NCI-H82 treated with DMSO at 0.1 percent for 48 hours (cell line): ENCODE data around the gene PDPK1.
"Not testable (repeated sequence)": the region's sequence is repeated elsewhere in the genome, so short reads cannot be mapped to it uniquely, and the experiment has no call there.

Experiments used
- DNase-seq: peaks from one replicate; lab custom pipeline; 2025; ENCODE audit not compliant: unreplicated experiment; lab: John Stamatoyannopoulos, UW

PDPK1 gene

DNA sequence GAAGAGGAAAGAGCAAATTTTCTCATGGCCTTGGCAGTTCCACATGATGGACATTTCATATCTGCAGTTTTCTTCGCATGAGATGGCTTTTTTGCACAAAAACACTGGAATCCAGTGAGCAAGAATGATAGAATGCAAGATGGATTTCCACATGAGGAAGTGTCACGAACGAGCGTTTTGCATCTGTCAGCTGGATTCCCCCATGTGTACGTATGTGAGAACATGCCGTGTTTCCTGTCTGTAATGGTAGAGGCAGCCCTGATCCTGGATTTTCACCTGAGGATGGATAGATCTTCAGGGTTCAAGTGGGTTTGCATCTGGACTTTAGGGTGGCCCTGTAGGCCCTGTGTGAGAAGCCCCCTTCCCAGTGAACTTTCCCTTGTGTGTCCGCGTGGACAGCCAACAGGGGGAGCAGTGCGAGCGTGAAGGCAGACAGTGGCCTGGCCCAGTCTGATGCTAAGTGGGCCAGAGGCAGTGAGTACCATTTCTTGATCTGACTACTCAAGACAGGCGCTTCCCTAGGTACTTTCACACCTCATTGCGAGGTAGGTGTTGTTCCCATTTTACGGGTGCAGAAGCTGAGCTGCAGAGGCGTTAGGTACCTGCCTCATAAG is 2.1 kb downstream of the PDPK1 start:
- not testable (repeated sequence) for DNase-seq

DNA sequence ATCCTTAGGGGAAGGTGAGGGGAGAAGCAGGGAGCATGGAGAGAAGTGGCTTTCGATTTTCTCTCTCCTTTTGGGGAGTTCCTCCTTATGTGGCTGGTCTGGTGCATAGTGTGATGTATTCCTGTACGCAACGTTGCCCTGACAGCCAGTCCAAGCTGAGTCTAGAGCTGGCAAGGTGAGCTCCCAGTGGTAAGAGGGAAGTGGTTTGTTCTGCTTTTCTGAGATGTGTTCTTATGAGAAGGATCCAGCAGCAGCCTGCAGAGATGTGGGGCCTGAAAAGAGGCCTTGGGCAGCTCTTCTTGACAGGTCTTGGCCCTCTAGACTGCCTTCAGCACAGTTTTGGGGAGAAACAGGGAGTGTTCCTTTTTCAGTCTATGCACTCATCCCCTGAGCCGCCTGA is 3.1 kb downstream of the PDPK1 start:
- DNase-seq: not testable (repeated sequence)

DNA sequence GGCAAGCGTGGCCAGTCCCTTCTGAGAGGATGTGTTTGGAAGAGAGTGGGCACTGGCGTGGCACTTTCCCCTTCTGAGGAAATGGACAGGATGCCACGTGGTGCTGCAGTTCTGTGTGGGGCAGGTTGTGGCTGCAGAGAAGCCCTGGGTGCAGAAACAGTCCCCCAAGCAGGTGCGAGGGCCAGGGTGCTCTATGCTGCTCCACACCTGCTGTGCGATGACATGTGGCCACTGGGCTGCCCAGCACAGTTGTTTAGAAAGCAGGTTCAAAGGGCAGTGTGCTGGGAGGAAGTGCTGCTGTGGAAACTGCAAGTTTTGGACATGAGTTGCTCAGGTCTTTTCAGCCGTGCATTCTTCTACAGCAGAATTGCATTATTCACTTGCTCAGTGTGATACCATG is 3.6 kb downstream of the PDPK1 start:
- not testable (repeated sequence) for DNase-seq

DNA sequence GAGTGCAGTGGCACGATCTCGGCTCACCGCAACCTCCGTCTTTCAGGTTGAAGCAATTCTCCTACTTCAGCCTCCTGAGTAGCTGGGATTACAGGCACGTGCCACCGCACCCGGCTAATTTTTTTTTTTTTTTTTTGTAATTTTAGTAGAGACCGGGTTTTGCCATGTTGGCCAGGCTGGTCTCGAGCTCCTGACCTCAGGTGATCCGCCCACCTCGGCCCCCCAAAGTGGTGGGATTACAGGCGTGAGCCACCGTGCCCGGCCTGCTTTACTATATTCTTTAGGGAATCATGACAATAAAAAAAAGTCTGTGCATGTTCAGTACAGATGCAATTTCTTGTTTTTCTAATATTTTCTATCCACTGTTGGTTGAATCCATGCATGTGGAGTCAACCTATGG is 6.0 kb downstream of the PDPK1 start:
- DNase-seq: not testable (repeated sequence)

DNA sequence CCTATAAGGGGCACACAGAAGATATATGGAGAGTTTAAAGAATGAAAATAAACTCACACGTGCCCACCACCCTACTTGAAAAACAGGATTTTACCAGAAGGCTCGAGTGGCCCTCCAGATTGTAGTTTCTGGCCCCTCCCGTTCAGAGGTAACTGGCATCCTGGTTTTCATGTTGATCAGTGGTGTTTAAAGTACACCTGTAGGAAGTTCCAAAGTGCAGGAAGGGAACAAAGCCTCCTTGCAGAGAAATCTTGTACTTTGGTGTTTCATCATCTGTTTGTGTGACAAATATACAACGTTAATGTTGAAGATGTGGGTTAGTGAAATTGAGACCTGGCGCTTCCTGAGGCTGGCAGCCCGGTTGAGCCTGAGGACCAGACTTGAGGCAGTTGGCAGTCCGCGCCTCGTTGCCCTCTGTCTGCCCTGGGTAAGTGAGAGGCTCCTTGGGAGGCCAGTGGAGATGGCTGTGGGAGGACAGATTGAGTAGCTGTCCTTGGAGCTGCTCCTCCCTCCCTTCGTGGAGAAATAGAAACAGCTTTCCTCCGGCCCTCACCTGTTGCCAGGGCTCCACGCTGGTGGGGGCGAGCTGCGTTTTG is 12.6 kb downstream of the PDPK1 start:
- not testable (repeated sequence) for DNase-seq

DNA sequence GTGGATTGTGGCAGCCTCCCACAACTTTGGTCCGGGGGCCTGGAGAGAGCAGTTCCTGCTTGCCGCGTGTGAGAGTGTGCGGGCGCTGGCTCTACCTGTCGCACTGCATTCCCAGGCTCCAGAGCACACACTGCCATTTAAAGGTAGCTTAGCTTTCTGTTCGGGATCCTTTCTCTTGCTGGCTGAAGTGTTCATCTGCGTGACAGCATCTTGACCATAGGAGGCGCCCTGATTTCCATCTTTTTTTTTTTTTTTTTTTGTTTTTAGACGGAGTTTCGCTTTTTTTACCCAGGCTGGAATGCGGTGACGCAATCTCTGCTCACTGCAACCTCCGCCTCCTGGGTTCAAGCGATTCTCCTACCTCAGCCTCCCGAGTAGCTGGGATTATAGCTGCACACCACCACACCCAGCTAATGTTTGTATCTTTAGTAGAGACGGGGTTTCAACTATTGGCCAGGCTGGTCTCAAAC is 13.6 kb downstream of the PDPK1 start:
- not testable (repeated sequence) for DNase-seq

DNA sequence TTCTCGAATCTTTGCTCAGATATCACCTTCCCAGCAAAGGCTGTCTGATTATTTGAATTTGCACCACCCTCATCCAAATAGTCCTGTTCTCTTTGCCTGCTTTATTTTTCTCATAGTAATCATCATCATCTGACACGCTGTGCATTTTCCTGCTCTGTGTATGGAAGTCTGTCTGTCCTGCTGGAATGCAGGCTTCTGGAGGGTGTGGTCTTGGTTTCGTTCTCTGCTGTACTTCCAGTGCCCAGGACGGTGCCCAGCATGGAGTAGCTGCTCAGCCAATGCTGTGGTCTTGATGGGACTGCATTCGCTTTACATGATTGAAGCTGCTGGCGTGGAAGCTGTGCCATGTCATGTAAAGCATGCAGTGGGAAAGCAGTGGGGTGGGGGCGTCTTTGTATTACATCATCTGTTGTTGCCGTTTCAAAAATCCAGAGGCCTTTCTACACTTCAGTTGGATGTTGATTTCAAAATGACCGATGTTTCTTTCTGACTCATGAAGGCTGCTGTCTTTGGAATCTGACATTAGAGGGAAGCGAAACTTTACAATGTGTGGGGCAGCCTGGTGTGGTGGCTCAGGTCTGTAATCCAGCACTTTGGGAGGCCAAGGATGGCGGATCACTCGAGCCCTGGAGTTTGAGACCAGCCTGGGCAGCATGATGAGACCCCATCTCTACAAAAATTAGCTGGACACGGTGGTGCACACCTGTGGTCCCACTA is 17.0 kb downstream of the PDPK1 start:
- not testable (repeated sequence) for DNase-seq

DNA sequence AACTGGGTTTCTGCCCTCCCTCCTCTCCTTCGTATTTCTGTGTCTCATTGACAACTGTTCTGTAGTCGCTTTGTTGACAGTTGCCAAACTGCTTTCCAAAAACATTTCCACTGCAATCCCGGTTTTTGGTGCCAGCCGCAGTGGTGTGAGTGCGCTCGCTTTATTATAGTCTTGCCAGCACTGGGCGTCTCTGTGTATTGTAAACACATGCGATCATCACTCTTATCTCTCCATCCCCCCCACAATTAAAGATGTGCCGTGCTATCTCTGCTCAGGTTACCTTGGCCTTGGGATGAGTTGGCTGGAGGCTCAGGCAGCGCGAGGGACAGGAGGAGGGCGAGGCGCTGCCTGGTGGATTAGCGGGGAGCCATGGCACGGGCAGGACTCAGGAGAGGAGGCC is 19.3 kb downstream of the PDPK1 start:
- DNase-seq: not testable (repeated sequence)

DNA sequence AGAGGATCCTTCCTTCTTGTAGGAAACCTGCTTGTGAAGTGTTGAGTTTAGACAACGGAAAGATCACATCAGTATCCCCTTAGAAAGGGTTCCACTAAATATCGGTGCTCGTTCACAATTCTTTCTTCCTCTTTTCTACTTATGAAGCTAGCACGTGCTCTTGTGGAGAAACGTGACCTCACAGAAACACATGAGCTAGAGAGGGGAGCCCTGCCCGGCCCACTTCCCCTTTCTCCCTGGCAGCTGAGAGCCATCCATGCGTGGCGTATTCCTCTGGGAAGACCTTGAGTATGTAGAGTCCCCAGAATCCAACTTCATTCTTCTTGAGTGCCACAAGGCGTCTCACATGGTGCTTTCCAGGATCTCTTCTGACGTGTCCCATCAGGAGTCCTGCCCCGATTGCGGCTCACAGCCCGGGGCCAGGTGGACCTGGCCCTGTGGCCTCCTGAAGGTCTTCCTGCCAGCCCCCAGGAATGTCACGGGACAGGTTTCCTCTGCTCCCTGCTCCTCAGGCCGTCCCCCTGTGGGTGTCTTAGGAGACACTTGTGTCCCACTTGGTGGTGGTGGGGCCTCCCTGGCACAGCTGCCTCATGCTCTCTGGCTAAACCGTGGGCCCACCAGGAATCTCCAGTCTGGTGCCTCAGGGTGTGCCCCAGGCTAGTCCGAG is 22.4 kb downstream of the PDPK1 start:
- DNase-seq: not testable (repeated sequence)

DNA sequence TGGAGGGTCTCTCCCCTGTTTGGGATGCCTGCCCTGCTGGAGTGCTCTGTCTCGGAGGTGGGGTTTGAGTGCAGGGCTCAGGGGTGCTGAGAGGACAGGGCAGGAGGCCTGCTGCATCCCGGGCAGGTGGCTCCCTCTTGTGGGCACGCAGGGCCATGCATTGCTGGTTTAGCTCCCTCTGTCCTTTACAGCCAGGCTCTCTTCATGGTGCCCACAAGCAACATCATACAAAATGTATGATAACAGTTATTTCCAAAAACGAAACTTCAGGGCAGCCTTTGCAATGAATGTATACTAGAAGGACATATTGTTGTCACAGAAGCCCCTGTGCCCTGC is 22.9 kb downstream of the PDPK1 start:
- not testable (repeated sequence) for DNase-seq

DNA sequence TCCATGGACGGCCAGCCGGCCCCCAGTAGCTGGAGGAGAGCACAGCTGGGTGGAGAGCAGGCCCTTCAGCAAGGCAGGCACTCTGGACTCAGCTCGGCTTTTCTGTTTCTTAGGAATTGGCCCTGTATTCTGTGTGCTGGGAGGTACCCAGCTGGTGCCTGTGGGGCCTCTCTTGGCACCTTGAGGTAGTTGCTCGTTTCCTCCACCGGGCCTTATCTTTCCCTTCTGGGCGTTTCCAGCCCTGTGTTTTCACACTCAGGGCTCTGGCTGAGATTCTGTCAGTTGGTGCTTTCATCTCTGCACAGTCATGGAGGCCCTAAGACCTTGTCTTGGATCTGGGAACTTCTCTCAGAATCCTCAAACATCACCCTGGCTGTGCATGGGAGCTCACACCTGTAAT is 29.7 kb downstream of the PDPK1 start:
- not testable (repeated sequence) for DNase-seq

DNA sequence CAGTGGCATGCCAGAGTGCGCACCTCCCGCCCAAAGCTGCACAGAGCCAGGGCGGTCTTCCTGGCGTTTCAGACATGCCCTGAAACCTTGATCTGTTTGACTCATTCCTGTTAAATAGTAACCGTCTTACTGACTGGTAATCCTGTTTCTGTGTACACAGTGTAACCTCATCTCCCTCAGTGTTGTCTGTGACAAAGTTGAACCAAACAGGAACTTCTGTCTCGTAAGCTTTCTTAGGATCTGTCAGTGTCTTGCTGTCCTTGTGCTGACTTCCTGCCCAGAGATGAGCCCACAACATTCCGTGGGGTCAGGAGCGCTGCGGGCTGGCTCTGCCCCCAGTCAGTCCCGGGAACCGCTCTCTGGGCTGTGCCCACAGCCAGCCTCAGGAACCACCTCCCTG is 30.8 kb downstream of the PDPK1 start:
- DNase-seq: not testable (repeated sequence)

DNA sequence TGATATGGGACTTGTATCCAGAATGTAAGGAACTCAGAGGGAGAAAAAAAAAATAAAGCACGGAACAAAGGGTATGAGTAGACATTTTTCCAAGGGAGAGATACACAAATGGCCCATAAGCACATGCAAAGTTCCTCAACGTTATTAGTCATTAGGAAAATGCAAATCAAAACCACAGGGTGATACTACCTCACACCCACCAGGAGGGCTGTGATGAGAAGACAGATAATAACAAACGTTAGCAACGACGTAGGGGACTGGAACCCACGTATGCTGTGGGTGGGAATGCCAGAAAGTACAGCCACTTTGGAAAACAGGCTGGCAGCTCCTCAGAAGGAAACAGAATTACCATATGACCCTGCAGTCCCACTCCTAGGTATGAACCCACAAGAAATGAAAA is 34.9 kb downstream of the PDPK1 start:
- not testable (repeated sequence) for DNase-seq

DNA sequence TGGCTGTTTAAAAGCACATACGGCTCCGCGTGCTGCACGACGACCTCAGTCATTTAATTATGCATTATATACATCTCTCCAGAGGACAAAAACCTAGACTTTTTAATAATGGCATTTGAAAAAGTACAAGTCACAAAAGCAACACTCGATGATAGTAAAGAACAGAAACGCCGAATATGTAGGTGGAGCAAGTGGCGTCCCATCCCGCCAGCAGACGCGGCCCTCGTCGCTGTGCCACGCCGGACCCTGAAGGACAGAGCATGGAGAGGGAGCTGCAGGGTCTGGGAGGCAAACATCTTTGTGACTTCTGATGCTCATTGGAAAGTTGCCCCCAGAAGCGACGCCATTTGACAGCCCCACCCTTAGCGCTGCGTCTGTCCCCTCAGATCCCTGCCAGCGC is 38.0 kb downstream of the PDPK1 start:
- DNase-seq: not testable (repeated sequence)

DNA sequence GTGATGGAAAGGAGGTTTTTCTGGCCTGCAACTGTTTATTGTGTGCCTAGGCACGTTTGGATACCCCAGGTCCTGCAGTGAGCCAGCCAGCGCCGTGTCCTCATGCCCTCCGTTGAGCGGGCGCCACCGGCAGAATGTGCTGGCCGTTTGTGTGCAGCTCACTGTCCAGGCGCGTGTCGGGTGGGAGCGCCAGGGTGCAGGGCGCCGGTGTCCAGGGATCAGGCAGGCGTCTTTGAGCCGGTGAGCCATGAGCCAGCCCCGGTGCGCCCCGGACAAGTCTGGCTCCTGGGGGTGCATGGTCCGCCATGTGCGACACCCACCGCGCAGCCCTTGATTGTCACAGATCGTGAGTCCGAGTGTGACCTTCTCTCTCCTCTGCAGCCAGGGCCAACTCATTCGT is 39.2 kb downstream of the PDPK1 start:
- not testable (repeated sequence) for DNase-seq

DNA sequence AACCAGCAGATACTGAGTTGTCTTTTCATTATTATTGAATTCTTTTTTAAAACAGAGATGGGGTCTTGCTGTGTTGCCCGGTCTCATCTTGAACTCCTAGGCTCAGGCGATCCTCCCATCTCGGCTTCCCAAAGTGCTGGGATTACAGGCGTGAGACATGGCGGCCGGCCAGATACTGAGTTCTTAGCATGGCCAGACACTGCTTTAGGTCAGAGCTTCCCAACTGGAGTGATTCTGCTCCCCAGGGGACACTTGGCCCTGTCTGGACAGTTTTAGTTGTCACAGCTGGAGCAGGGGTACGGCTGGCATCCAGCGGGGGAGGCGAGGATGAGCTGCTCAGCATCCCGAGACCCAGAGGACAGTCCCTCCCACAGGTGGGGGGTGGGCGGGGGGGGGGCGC is 41.1 kb downstream of the PDPK1 start:
- DNase-seq: not testable (repeated sequence)

DNA sequence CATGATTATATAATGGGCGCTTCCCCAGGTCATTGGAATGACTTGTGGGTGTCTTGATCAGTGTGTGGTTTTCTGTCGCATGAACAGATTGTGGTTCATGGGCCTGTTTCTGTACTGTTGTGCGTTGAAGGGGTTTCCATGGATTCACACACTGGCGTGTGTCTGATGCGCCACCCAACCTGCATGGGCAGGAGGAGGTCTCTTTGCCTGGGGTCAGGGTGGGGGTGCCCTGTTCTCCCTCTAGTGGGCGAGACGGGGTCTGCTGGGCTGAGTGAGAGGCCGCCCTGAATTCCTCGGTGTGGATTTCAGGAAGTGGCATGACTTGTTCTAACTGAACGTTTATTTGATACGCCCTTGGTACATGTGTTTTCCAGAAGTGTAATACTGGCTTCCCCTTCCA is 42.3 kb downstream of the PDPK1 start:
- DNase-seq: not testable (repeated sequence)

DNA sequence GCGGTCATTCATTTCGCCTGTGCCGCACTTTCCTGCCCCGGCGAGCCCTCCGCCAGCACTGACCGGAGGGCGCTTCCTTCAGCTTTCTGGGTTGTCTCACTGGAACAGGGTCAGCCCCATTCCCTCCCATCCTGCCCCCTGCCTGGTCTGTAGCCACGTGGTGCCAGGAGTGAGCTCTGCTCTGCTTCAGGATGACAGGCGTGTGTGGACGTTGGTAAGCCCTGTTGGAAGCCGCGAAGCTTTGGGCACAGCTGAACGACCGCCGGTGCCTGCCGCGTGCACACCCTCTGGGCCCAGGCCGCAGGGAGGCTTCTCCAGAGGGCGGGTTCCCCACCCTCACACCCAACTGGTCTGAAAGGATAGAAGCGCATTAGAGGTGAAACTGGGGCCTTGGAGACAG is 43.0 kb downstream of the PDPK1 start:
- DNase-seq: not testable (repeated sequence)

DNA sequence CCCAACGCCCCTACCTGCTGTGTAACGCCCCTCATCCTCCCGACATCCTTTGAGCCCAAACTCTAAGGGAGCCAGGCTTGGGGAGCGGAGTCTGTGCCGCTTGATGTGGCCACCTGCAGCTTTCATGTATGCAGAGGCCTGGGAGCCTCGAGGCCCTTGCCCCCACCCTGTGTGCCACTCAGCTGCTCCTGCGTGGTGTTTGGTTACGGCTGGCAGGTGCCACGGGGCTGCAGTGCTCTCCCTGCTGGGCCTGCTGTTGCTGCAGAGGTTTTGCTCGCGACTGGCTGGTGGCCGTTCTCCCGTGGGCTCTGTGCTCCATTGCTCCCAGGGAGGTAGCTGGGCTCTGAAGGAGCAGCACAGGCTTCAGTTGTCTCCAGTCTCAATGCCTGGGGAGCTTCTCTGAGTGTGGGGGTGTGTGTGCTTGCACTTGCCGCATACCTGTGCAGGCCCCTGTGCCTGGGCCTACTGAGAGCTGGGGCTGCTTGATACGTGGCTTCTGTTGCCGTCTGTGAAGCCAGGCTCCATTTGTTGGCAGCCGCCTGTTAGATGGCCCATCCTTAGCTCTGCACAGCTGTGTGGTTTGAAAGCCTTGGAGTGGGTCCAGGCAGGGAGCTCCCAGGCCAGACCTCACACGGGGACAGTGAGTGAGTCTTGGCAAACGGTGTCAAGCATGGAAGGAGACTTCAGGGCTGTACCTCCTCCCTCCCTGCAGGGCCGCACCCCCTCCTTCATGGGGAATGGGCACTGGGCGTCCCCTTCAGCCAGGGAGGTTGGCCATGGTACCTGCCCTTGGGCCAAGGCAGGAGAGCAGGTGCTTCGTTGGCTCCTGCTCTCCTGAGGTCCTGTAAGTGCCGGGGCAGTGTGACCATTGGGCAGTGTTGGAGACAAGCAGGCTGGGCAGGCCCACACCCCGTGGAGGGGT is 47.2 kb downstream of the PDPK1 start:
- no peak for DNase-seq

DNA sequence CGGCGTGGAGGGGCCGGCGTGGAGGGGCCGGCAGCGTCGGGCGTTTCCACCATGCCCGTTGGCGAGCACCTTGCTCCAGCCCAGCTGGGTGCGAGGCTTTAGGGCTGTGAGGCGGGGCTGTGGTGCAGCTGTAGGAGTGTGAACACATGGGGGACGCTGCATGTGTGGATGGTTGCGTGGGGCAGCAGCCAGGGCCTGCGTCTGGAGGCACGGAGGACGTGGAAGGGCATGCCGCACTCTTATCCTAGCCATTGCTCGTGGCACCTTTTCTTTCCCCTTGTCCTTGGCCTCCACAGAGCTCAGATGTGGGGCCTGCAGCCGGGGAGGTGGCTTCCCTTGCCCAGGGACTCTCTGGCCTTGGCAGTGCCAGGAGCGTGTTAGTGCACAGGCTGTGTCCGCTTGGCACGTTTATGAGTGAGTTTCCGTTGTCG is 47.8 kb downstream of the PDPK1 start:
- DNase-seq: no peak

DNA sequence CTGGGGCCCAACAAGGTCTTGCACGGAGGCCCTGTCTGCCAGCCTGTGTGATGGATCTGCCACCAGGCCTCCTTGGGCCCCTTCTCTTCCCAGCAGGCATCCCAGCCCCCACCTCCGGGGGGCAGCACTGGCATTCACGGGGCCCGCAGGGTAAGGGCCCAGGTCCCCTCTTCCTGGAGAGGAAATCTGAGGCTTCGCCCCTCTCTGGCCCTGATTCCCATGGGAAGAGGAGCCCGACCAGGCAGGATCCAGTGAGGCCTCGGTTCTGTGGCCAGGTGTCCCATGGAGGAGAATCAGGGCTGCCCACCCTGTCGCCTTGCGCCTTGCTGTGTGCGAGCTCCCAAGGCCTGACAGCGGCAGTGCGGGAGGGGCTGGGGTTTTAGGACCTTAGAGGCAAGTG is 48.4 kb downstream of the PDPK1 start:
- DNase-seq: no peak
